Glomerular visceral epithelial cell (primary cell): Measurements from ENCODE around the gene SLC9A4.

Experiments
- DNase-seq: peaks from one replicate; pipeline ENCODE4 v3.0.0-alpha.2; 2016; ENCODE audit errors: extremely low spot score

The SLC9A4 gene

DNA sequence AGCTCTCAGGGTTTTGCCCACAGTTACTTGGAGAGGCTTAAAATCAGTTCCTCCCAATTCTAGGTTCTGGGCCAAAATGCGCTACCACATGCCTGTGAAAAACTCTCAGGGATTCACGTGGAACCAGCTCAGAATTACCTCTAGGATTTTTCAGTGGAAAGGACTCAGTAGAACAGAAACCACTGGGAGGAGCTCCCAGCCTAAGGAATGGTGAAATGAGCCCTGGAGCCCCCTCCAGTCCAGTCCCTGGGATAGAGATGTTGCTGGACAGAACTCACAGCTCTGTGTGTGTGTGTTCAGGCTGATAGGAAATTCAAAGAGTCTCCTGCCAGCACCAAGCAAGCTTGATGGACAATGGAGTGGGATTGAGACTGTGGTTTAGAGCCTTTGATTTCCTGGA lies 21.1 kb upstream of the SLC9A4 start:
- DNase-seq = no peak

DNA sequence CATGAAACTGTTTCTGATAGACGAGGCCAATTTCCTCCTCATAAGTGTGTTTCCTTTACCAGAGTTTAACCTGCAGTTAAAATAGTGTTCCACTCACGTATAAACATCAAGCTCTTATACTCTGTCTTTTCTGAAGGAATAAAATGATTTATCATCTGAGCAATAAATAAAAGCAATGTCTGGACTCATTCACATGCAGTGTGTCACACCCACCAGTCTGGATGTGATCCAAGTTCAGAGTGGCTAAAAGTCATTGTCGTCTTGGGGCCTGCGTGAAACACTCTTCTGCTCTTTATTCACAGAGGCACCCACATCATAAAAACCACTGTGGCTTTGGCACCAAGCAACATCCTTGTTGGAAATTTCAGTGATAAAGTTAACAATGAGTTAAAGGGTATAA lies 19.5 kb upstream of the SLC9A4 start:
- DNase-seq = no peak

DNA sequence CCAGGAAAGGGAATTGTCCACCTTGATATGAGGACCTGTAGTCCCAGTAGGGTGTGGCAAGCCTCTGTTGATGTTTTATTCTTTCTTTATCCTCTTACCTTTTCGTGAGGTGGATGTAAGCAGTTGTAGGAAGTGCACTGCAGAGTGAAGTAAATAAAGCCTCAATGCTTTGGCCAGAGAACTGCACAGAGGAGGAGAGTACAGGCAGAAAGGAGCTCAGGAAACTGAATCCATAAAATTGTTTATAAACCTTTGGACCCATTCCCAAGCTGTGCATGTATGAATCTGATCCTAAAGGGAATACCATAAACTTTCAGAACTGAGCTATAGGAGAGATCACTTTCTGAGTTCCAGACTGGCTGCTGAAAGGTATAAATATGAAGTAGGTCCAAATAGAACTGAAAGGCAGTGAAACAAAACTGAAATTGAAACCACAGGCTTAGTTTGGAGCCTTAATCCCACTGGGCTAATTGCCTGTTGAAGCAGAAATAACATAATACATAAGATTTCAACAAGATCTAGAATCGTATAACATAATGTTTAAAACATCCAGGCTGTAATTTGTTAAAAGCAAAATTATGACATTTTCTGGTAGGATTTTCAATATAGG lies 17.9 kb upstream of the SLC9A4 start:
- no peak for DNase-seq

GRCh38 chr2:102460467-102460866 lies 12.6 kb upstream of the SLC9A4 start:
- DNase-seq = no peak

DNA sequence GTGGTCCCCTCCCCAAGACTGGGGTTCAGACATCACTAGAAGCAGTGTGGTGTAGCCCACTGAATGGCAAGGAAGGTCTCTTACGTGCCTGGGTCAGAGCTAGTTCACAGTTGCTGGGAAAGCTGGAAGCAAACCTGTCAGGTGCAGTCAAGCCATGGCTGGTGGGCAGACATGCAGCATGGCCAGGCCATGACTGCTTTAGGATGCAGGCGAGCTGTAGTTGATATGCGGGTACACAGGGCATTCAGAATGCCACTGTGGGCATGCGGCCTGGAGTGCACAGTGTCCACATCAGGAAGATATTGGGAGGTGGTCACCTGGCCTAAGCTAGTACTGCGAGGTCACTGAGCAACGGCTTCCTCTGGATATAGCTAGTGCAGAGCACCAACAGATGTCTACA lies 11.8 kb upstream of the SLC9A4 start:
- DNase-seq = no peak

DNA sequence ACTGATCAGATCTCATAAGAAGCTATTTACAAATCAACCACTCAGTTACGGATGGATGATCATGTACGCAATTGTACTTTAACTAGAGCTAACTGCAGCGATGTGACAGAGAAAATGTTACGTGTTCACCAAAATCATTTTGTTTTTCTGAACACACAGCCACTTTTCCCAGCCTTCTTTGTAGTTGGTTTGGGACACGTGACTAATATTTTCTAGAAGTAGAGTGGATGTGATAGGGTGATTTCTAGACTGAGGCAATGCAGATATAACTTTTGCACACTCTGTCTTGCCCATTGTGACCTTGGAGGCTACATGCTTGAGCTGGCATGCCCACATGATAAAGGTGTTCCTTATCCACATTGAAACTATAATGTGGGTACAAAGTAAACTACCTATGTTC lies 9.9 kb upstream of the SLC9A4 start:
- no peak for DNase-seq

GRCh38 chr2:102470168-102470567 lies 2.9 kb upstream of the SLC9A4 start:
- no peak for DNase-seq

DNA sequence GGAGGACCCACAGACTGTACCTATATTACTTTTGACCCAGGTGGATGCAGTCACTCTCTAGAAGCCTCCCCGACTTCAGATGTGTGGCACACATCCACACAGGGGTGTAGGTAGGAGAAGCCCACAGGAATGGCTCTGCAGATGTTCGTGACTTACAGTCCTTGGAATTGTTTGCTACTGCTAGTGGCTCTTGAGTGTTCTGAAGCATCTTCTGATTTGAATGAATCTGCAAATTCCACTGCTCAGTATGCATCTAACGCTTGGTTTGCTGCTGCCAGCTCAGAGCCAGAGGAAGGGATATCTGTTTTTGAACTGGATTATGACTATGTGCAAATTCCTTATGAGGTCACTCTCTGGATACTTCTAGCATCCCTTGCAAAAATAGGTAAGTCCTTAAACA lies 605 bp downstream of the SLC9A4 start:
- DNase-seq = no peak

- DNase-seq = no peak
Measured at GRCh38 chr2:102474785-102475184, 1.8 kb downstream of the SLC9A4 start.

DNA sequence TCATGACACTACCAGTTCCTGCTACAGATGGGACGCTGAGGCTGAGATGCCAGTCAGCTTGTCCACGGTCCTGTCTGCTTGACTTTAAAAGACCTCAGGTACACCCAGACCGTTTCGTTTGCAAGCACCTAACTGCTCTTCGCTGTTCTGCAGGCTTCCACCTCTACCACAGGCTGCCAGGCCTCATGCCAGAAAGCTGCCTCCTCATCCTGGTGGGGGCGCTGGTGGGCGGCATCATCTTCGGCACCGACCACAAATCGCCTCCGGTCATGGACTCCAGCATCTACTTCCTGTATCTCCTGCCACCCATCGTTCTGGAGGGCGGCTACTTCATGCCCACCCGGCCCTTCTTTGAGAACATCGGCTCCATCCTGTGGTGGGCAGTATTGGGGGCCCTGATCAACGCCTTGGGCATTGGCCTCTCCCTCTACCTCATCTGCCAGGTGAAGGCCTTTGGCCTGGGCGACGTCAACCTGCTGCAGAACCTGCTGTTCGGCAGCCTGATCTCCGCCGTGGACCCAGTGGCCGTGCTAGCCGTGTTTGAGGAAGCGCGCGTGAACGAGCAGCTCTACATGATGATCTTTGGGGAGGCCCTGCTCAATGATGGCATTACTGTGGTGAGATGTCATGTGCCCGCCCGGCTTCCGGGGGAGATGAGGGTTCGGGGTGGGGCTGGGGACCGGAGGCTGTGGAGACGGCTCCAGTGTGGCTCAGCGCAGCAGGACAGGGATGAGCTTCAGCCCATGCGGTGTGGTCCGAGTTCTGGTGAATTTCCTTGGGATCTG lies 5.9 kb downstream of the SLC9A4 start:
- DNase-seq = no peak

DNA sequence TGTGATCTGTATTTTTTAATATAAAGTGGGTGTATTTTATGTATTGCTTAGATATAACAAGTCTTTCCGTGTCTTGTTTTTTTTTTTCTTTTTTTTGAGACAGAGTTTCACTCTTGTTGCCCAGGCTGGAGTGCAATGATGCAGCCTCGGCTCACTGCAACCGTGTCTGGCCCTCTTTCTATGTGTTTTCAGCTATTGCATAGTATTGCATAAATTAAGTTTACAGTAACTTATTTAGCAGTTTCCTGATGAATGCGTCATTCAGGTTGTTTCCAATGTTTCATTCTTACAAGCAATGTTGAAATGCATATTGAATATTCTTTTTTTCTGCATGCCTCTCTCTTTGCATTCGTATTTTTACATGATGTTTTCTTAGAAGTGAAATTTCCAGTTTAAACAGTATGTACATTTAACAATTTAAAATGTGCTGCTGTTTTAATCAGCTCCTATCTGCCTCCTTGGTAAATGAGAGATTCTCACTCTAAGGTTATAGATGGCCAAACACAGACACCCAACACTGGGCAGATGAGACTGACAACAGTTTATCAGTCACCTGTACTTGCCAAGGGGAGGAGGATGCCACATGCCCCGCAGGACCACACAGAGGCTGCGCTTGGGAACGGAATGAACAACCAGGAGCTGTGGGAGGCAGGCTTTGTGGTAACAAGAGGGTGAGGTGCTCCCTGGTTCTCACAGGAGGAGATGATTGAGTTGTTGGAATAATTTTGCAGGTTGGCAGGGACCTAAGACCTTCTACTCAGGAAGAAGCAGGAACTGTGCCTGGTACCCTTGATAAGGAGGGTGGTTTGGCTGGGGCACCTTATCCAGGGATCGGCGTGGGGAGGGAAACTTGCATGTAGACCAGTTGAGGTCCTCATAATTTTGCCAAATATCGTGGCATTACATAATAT lies 7.5 kb downstream of the SLC9A4 start:
- DNase-seq = no peak

GRCh38 chr2:102481931-102482330 lies 8.9 kb downstream of the SLC9A4 start:
- no peak for DNase-seq

GRCh38 chr2:102483086-102483485 lies 10.1 kb downstream of the SLC9A4 start:
- no peak for DNase-seq

GRCh38 chr2:102484310-102485061 lies 11.5 kb downstream of the SLC9A4 start:
- DNase-seq = no peak

DNA sequence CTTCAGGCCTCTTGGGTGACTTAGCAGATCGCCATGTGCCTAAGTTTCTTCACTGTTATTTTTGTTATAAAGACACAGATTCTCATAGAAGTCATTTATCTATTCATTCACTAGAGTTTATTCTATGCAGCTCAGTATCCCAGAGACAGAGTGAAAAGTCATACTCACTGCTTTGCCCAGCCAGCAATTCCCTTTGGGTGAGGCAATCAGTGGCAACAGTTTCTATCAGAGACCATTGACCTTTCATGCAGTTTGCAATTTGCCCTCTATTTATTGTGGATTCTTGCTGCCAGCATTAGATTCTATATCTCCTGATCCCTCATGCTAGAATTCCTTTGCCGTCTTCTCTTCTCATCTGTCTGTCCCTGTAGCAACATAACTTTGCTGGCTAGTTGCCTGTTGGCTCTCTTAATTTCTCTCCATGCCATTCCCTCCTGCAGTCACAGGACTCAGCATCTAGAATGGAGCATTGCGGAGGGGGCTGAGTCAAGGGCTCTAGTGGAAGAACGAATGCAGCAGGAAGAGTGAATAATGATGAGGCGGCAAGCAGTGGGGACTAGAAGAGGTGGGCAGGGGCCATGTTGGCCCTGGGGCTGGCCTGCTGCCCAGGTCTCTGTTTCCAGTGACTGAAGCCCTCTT lies 12.2 kb downstream of the SLC9A4 start:
- no peak for DNase-seq

GRCh38 chr2:102486941-102487702 lies 14.1 kb downstream of the SLC9A4 start:
- peak; percentile 10 for DNase-seq

- peak; percentile 93 for DNase-seq
Measured at GRCh38 chr2:102487761-102488462, 14.9 kb downstream of the SLC9A4 start.

DNA sequence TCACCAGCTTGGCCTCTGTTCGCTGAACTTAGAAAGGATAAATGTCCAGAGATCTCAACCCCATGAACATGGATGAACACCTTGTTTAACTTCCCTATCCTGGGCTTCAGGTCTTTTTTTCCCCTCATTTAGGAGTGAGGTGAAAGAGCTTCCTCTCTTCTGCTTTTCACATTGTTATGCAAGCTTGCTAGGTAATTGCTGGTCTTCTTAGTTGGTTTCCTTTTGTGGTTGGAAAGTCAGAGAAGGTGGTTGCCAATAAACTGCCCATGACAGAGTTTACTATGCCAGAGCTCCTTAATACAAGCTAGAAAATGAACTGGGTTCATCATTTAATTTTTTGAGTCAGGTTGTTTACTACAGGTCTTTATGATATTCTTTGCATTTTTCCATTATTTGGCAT lies 16.6 kb downstream of the SLC9A4 start:
- DNase-seq = no peak

GRCh38 chr2:102492006-102492405 lies 19.0 kb downstream of the SLC9A4 start:
- DNase-seq = no peak

DNA sequence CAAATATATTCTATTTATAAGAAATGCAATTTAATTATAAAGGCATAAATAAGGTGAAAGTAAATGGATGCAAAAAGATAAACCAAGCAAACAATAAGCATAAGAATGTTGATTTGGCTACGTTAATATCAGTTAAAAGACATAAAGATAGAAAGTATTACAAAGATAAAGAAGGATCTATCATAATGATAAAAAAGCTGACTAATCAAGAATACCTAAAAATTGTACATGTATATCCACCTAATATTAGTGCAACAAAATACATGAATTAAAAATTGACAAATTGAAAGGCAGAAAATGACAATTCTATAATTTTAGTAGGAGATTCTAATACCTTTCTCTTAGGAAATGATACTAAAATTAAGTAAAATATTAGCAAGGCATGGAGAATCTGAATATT lies 21.5 kb downstream of the SLC9A4 start:
- DNase-seq = no peak
